ENCODE data around the gene CMKLR1. TPM values are rescaled to one million over a fixed set of nuclear protein-coding genes. Genes with fewer than 3 reads are reported as not detected.

Gene CMKLR1
- total RNA-seq, 1 experiment from 2014 or later, result 0.15 TPM

- TF ChIP-seq JUND (IDR thresholded peaks at IDR 0.05), result no peak
- no peak for TF ChIP-seq CBX3 (IDR thresholded peaks at IDR 0.05; ENCODE audit: low read depth)
- TF ChIP-seq POLR2AphosphoS5 (IDR thresholded peaks at IDR 0.05; ENCODE audit: low read depth, low read length), result no peak
- TF ChIP-seq ZNF274 (IDR thresholded peaks at IDR 0.05; ENCODE audit: low read depth, low read length), result no peak
These were observed 73.0 kb downstream of the CMKLR1 start (continued) for GRCh38 chr12:108266131-108266530.

DNA sequence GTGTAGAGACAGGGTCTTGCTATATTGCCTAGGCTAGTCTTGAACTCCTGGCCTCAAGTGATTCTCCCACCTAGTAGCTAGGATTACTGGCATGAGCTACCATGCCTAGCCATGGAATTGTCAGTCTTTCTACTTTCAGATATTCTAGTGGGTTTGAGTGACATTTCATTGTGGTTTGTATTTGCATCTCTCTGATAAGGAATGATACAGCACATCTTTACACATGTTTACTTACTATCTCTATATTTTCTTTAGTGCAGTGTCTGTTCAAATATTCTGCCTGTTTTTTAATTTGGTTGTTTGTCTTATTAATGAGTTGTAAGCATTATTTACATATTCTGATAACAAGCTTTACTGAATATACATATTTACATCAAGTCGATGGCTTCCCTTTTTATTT is 73.6 kb downstream of the CMKLR1 start:
- no peak overlapping the region for H3K4me2 ChIP-seq (ENCODE audit: low read length)
- intact Hi-C loops (cut with micrococcal nuclease), result no loop called here
- TF ChIP-seq CBX3 (IDR thresholded peaks at IDR 0.05; ENCODE audit: low read depth) (no peak), EZH2 (IDR thresholded peaks at IDR 0.05) (no peak), CTCF (IDR thresholded peaks at IDR 0.05 in 2 of 3, conservative IDR thresholded peaks at IDR 0.05 in 1 of 3; ENCODE audit: borderline replicate concordance in 1 of 3, insufficient read depth in 1 of 3, low read depth in 2 of 3, low read length in 2 of 3) (no peak), TCF7L2 (IDR thresholded peaks at IDR 0.05; ENCODE audit: borderline replicate concordance, extremely low read depth, insufficient read depth, insufficient read length) (no peak), SRF (IDR thresholded peaks at IDR 0.05; ENCODE audit: low read depth) (no peak), FOSL1 (IDR thresholded peaks at IDR 0.05; ENCODE audit: low read depth) (no peak), ZFX (IDR thresholded peaks at IDR 0.05) (no peak), SP1 (IDR thresholded peaks at IDR 0.05; ENCODE audit: low read depth) (no peak), YY1 (IDR thresholded peaks at IDR 0.05; ENCODE audit: extremely low read depth, insufficient replicate concordance, low read depth, low read length) (no peak), ZNF274 (IDR thresholded peaks at IDR 0.05; ENCODE audit: low read depth, low read length) (no peak)
- DNase-seq (ENCODE audit: low read depth, low spot score), result no peak
- H3K36me3 ChIP-seq (ENCODE audit: control insufficient read depth in 1 of 2, insufficient read depth in 2 of 2, low read length in 2 of 2), result no peaks in the 10 kb centered on the region
- no peaks in the 10 kb centered on the region for H3K4me1 ChIP-seq (ENCODE audit: control insufficient read depth in 1 of 2, insufficient read depth in 2 of 2, low read length in 2 of 2)
- no peak overlapping the region for H3K9ac ChIP-seq (ENCODE audit: low read length)
- H2AFZ ChIP-seq (ENCODE audit: low read depth, low read length, poor library complexity, severe bottlenecking), result no peak overlapping the region
- RAD21 ChIA-PET (ENCODE audit: low non-redundant PET in 1 of 2, low total read pairs in 2 of 2, uncharacterized antibody in 2 of 2, unreplicated experiment in 2 of 2), result no interaction called here
- H3K4me3 ChIP-seq (replicated peaks in 1 of 2; ENCODE audit: low read depth in 1 of 2, low read length in 2 of 2), result no peak overlapping the region
- no peaks in the 10 kb centered on the region for H4K20me1 ChIP-seq (ENCODE audit: insufficient read depth)
- H3K27me3 ChIP-seq (ENCODE audit: insufficient read depth, low read length), result peaks cover 65% of the 10 kb centered on the region
- CTCF ChIA-PET, result no interaction called here
- ATAC-seq, result no peak
- no peak overlapping the region for H3K27ac ChIP-seq (ENCODE audit: low read depth, low read length)
- BruUV-seq (replicated peaks), result no TSS peak
- H3K9me3 ChIP-seq (ENCODE audit: control insufficient read depth in 1 of 2, insufficient read depth in 1 of 2, low read depth in 1 of 2, low read length in 2 of 2), result peaks cover 0 to 12% of the 10 kb centered on the region in 2 experiments; a peak in 1 of 4 replicates
- POLR2A ChIA-PET, result no interaction called here
- no peaks in the 10 kb centered on the region for H3K9me2 ChIP-seq (ENCODE audit: insufficient read depth)
- no peaks in the 10 kb centered on the region for H3K79me2 ChIP-seq (ENCODE audit: insufficient read depth, low read length)
